Measurements from ENCODE around the gene TRPM3.

TRPM3 gene

GRCh38 chr9:70947086-70947485, 174.3 kb downstream of the TRPM3 start:
- DNase-seq (ENCODE audit: low spot score) = no peak

- DNase-seq (ENCODE audit: low spot score) = no peak
Measured at GRCh38 chr9:70945301-70945700, 176.1 kb downstream of the TRPM3 start.

GRCh38 chr9:70941191-70941590, 180.2 kb downstream of the TRPM3 start:
- no peak for DNase-seq (ENCODE audit: low spot score)

- DNase-seq (ENCODE audit: low spot score) = no peak
Measured at GRCh38 chr9:70940605-70941004, 180.8 kb downstream of the TRPM3 start.

GRCh38 chr9:70936536-70936935, 184.9 kb downstream of the TRPM3 start:
- DNase-seq (ENCODE audit: low spot score) = no peak

- no peak for DNase-seq (ENCODE audit: low spot score)
Measured at GRCh38 chr9:70935856-70936255, 185.6 kb downstream of the TRPM3 start.

GRCh38 chr9:70934642-70935041, 186.8 kb downstream of the TRPM3 start:
- no peak for DNase-seq (ENCODE audit: low spot score)

- DNase-seq (ENCODE audit: low spot score) = no peak
Measured at GRCh38 chr9:70933321-70933720, 188.1 kb downstream of the TRPM3 start.

- no peak for DNase-seq (ENCODE audit: low spot score)
Measured at GRCh38 chr9:70932097-70932496, 189.3 kb downstream of the TRPM3 start.

GRCh38 chr9:70927530-70927929, 193.9 kb downstream of the TRPM3 start:
- no peak for DNase-seq (ENCODE audit: low spot score)

- DNase-seq (ENCODE audit: low spot score) = no peak
Measured at GRCh38 chr9:70924895-70925547, 196.4 kb downstream of the TRPM3 start.

- no peak for DNase-seq (ENCODE audit: low spot score)
Measured at GRCh38 chr9:70924380-70924779, 197.0 kb downstream of the TRPM3 start.

GRCh38 chr9:70923961-70924360, 197.5 kb downstream of the TRPM3 start:
- DNase-seq (ENCODE audit: low spot score) = no peak

GRCh38 chr9:70921136-70921535, 200.3 kb downstream of the TRPM3 start:
- no peak for DNase-seq (ENCODE audit: low spot score)

- no peak for DNase-seq (ENCODE audit: low spot score)
Measured at GRCh38 chr9:70917277-70917676, 204.1 kb downstream of the TRPM3 start.

GRCh38 chr9:70911791-70912190, 209.6 kb downstream of the TRPM3 start:
- DNase-seq (ENCODE audit: low spot score) = no peak

GRCh38 chr9:70910598-70910997, 210.8 kb downstream of the TRPM3 start:
- DNase-seq (ENCODE audit: low spot score) = no peak

GRCh38 chr9:70902692-70903131, 218.7 kb downstream of the TRPM3 start:
- no peak for DNase-seq (ENCODE audit: low spot score)

- no peak for DNase-seq (ENCODE audit: low spot score)
Measured at GRCh38 chr9:70902171-70902570, 219.2 kb downstream of the TRPM3 start.

- DNase-seq (ENCODE audit: low spot score) = no peak
Measured at GRCh38 chr9:70901746-70902145, 219.7 kb downstream of the TRPM3 start.

- DNase-seq (ENCODE audit: low spot score) = no peak
Measured at GRCh38 chr9:70901013-70901412, 220.4 kb downstream of the TRPM3 start.

GRCh38 chr9:70893580-70894122, 227.8 kb downstream of the TRPM3 start:
- no peak for DNase-seq (ENCODE audit: low spot score)

GRCh38 chr9:70888471-70888870, 232.9 kb downstream of the TRPM3 start:
- DNase-seq (ENCODE audit: low spot score) = no peak

GRCh38 chr9:70887826-70888225, 233.6 kb downstream of the TRPM3 start:
- no peak for DNase-seq (ENCODE audit: low spot score)
